GM21381 (cell line): ENCODE data around the gene PLIN1.
"Not testable (repeated sequence)": the region's sequence is repeated elsewhere in the genome, so short reads cannot be mapped to it uniquely, and the experiment has no call there.

ENCODE experiments used
- ATAC-seq: cut with Tn5 transposase; IDR thresholded peaks from one replicate; pipeline ENCODE4 v1.9.1; 2021; ENCODE audit warnings: mild to moderate bottlenecking, moderate library complexity; ENCODE audit not compliant: unreplicated experiment

The PLIN1 gene, protein sequence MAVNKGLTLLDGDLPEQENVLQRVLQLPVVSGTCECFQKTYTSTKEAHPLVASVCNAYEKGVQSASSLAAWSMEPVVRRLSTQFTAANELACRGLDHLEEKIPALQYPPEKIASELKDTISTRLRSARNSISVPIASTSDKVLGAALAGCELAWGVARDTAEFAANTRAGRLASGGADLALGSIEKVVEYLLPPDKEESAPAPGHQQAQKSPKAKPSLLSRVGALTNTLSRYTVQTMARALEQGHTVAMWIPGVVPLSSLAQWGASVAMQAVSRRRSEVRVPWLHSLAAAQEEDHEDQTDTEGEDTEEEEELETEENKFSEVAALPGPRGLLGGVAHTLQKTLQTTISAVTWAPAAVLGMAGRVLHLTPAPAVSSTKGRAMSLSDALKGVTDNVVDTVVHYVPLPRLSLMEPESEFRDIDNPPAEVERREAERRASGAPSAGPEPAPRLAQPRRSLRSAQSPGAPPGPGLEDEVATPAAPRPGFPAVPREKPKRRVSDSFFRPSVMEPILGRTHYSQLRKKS

DNA sequence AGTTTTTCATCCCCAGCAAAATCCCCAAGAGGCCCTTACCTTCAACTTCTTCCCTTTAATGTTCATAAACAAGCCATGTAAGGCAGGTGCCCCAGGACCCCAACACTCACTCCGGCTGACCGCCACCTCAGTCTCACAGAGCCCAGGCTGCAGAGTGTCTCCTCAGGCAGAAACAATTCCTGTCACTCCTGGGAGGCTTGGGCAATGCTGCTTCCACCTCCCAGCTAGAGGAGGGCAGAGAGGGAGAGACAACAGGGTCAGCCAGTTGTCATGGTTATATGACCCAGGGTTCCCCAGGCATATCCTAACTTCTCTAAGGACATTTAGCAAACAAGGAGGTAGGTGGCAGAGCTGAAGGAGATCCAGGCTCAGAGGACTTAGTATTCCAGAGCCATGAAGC lies at the start of gene PLIN1:
Gene PLIN1 (minus strand): TSS at position 156 of the 400 bp plus-strand sequence. CDS start 1,878 bp downstream, outside the sequence.
- ATAC-seq = no peak

DNA sequence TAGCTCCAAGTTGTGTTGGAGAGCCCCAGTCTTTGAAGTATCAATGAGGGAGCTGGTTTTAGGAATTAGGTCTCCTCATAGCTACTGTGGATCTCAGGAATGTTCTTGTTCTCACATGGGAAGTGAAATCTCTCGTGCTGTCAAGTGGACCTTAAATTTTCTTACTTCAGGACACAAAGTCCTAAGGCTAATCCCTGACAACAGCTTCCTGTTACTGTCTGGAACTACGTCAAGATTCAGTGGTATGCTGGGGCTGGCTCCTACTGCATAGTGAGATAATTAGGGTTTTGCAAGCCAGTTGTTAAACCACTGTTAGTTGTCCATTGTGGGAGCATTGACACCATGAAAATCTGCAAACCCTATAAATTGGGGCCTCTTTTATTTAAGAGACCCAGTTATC lies 49.1 kb upstream of the PLIN1 start:
- no peak for ATAC-seq

DNA sequence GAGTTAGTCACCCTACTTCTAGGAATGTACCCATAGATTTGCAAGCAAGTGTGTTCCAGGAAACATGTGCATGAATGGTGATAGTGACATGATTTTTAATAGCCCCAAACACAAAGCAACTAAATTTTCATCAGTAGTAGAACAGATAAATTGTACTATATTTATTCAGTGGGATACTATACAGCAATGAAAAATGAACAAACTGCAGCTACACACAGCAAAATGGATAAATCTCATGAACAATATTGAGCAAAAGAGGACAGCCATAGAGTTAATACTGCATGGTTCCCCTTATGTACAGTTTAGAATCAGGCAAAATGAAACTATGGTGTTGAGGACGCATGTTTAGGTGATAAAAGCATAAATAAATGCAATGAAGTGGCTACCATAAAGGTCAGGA lies 45.9 kb upstream of the PLIN1 start:
- ATAC-seq = no peak

DNA sequence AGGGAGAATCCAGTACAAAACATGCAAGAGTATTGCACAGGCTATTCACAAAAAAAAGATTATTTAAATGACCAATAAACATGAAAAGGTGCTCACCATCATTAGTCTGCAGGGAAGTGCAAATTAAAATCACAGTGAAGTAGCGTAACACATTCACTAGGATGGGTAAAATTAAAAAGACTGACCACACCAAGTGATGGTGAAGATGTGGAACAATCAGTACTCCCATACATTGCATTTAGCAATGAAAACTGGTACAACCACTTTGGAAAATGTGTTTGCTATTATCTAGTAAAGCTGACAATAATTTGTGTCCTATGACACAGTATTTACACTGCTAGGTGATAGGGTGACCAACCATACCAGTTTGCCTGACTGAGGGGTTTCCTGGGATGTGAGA lies 45.5 kb upstream of the PLIN1 start:
- no peak for ATAC-seq

DNA sequence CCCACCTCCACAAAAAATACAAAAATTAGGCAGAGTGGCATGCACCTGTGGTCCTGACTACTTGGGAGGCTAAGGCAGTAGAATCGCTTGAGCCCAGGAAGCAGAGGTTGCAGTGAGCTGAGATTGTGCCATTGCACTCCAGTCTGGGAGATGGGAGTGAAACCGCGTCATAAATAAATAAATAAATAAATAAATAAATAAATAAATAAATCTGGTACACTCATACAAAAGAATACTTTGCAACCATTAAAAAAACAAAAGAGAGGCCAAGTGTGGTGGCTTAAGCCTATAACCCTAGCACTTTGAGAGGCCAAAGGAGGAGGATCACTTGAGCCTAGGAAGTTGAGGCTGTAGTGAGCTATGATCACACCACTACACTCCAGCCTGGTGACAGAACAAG lies 43.9 kb upstream of the PLIN1 start:
- no peak for ATAC-seq

DNA sequence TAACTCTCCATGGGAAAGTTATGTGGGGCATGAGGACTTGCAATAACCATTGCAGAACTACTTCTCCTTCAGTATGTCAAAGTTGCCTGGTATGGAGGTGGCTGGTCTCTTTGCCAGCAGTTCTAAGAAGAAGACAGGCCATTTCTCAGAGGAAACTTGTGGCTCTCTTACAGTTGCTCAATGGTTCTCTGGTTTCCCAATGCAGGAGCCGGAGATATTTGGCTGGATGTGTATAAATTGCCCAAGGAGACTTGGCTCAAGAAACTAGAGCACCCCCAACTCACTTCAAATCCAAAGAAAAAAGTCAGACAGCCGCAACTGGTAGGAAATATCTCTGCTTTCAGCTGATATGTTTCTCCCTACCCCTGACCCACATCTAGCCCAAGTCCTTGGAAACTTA lies 35.6 kb upstream of the PLIN1 start:
- no peak for ATAC-seq

DNA sequence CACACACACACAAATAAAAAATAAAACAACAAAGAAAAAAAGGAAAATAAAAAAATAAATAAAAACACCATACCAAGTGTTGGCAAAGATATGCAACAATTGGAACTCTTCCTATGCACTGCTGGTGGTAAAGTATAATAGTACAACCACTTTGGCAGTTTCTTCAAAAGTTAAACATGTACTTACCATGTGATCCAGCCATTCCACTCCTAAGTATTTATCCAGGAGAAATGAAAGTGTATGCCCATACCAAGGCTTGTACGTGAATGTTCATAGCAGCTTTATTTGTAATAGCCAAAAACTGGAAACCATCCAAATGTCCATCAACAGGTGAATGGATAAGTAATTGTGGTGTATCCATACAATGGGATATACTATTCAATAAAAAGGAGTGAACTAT lies 28.4 kb upstream of the PLIN1 start:
- no peak for ATAC-seq

DNA sequence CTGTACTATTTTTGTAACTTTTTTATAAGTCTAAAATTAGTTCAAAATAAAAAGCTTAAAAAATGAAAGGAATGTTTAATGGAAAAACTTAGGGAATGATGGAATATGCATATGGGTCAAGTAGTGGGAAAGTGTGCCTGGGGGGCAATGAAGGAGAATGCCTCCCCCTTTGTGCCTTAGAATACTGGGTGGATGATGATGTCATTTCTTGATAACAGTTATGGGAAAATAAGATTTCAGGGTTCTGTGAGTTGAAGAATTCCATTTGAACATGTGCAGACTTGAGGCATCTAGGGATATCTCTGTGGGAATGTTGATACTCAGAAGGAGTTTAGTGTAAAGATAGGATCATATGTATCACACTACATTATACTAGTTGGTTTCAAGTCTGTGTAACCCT lies 25.2 kb upstream of the PLIN1 start:
- no peak for ATAC-seq

DNA sequence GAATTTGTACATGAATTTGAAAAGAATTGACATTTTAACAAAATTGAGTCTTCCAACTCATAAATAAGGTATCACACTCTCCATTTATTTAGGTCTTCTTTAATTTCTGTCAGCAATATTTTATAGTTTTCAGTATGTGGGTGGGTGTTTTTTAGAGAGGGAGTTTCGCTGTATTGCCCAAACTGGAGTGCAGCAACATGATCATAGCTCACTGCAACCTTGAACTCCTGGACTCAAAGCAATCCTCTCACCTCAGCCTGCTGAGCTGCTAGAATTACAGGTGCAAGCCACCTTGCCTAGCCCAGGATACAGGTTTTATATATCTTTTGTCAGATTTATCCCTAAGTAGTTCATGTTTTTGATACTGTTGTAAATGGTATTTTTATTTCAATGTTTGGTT lies 16.0 kb upstream of the PLIN1 start:
- no peak for ATAC-seq

DNA sequence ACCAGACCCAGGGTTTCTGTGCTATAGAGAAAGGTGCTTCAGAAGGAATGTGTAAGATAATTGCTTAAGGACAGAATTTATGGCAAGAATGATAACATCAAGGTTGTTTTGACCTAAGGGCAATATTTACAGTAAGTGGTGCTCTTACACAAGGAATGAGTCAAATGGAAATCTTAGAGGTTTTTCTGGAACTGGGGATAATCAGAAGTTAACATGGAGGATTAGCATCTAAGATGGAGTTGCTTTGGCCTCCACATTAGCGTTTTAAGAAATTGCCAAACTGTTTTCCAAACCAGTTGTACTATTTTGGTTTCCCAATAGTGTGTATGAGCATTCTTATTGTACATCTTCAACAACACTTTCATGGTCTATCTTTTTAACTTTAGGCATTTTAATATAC lies 14.5 kb upstream of the PLIN1 start:
- no peak for ATAC-seq

DNA sequence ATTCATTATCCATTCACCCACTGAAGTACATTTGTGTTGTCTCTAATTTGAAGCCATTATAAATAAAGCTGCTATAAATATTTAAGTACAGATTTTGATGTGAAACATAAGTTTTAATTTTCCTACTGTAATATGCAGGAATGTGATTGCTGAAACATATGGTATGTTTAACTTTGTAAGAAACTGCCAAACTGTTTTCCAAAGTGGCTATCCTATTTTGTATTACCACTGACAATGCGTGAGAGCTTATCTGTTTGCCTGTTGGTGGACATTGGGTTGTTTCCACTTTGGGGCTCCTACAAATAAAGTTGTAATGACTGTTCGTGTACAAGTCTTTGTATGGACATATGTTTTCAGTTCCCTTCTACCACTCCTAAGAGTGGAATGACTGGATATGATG lies 13.9 kb upstream of the PLIN1 start:
- no peak for ATAC-seq

DNA sequence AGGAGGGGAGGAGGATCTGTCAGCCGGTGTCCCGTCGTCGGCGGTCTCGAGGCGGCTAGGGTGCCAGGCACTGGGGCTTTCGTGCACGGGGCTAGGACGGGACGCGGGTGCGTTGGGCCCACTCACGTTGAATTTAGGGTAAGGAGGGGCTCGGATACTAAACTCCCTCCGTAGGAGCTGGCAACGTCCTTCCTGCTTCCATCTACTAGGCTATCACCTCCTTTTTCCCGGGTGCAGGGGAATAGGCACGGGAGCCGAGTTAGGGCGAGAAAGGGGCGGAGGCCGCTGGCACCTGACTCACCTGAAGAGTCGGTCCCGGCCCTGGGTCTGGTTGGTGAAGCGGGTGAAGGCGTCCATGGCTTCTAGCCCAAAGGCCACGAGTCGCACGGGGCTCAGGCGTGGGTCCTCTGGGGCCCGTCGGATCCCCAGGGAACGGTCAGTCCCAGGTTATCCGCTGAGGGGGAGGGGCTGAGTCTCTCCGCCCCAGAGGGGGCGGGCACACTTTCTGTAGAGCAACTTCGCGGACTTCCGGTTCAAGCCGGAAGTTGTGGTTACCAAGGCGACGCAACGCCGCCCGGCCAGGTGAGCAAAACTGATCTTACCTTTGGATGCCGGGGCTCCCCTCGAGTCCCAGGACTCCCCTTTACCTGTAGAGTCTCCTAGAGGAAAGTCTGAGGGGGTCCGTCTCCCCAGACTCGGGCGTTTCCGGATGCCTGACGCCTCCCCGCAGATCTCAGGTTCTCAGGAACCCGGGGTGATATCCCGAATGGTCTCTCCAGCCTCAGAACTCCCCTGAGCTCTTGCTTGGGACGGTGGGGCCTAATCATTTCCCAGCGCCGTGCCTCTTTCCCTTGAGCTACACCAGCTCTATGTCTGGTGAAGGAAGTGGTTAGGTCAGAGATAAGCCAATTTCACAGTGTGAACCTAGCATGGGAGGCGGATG lies 11.4 kb upstream of the PLIN1 start, which contains the start of the genes PEX11A and WDR93:
Gene PEX11A (minus strand): TSS at position 479 of the 943 bp plus-strand sequence. CDS start 122 bp downstream, at position 357.
Gene WDR93 (plus strand): TSS at position 536 of the 943 bp plus-strand sequence. CDS start 10,936 bp downstream, outside the sequence.
- peak; percentile 91 for ATAC-seq

DNA sequence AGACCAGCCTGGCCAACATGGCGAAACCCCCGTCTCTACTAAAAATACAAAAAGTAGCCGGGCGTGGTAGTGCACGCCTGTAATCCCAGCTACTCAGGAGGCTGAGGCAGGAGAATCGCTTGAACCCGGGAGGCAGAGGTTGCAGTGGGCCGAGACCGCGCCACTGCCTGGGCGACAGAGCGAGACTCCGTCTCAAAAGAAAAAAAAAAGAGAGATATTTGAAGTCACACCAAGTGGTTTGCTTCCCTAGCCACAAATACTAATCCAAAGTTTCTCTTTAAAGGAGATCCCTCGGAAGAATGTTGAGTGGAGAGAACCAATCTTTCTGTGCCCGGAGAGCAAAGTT lies 10.7 kb upstream of the PLIN1 start:
- ATAC-seq = not testable (repeated sequence)

DNA sequence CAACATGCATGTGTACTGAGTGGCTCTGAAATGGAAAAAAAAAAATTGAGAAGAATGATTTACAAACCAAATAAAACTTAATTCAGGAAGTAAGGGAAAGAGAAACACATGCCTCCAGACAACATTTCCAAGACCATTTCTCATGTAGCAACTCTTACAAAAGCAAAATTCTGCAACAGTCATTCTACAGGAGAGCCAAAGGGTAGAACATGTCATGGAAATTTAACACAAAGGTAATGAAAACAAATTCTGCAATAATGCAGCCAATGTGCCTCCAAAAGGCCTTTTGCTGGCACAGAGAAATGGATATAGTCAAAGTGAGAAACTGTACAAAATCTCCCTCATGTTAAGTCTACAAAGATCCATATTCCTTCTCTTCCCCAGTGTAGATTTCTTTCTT lies 7.4 kb upstream of the PLIN1 start:
- no peak for ATAC-seq

DNA sequence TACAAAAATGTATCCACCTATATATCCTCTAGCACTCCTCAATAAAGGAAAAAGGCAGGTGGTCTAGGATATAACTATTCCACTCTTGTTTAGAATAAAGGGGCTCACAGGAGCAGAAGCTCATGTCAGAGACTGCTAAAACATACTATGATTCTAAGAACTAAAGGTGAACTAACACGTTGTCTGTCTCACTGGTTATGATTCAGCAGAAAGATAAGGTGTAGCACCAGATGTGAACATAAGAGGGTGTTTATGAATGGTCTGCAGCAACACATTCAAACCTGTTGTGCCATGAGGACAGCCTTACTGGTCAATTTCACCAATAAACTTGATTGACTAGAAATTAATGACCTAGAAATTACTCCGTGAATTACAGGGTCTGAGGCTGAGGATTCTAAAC lies 6.8 kb upstream of the PLIN1 start:
- no peak for ATAC-seq

DNA sequence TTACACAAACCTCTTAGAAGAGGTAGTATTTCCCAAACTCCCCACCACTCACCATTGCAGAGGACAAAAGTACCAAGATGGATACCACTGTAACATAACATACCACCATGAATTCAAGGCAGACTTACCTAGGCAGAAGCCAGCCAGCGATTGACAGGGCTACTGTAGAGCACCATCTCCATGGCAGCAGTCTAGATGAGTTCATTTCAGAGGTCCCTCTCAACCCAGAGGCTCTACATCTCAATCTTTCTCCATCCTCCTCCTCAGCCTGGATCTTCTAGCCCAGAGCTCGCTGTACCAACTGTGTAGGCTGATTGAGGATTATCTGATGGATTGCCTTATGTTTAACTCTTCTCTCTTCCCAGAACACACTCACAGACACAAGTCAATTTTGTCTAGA lies 2.0 kb upstream of the PLIN1 start:
- ATAC-seq = no peak

DNA sequence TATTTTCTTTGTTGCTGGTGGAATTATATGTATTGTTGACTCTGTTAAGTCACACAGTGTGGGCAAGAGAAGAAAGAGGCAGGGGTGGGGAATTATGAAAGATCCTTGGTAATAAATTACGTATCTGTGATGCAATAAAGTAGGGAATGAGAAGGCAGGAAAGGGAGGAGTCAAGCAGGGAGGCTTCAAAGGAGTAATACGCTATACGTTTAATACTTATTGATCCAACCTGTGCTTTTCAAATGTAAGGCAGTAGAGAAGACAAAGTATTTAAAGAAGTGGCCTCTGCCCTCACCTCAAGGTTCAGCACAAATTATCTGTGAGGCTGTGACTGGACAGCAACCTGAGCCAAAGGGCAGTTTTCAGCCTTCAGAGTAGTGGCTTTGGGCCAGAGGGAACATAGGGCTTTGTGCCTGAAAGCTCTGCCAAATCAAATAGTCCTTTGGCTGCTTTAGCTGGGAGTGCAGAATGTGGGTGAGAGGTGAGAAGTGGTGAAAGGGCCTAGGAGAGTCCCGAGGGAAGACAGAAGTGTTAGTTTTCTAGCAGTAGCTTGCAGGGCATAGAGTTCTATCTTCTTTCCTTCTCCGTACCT lies 1.2 kb upstream of the PLIN1 start:
- no peak for ATAC-seq

DNA sequence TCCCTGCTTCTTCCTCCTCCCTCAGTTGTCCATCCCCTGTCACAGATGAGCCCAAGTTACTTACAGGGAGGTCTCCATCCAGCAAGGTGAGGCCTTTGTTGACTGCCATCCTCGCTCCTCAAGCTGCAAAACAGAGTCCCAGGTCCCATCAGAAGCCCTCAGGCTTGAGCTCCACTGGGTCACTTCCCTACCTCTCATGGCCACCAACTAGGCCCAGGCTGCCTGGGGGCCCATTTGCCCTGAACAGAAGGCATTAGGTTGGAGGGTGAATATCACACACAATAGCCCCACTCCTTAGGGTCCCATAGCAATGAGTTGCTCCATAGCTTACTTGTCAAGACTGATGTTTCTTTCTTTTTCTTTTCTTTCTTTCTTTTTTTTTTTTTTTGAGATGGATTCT lies 1.8 kb downstream of the PLIN1 start:
- no peak for ATAC-seq

DNA sequence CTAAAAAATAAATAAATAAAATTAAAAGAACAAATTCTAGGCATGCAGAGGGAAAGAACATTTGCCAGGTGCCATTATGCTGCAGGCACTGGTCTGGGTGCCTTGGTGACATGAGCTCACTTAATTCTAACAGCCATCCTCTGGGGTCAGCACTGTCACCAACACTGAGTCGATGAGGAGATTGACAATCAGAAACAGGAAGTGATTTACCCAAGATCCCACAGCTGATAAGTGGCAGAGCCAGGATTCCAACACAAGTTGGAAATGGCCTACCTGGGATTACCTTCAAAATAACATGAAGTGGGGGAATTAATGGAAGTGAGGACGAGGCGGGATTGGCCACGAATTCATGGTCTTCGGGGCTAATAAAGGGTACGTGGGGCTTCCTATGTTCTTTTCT lies 3.6 kb downstream of the PLIN1 start:
- no peak for ATAC-seq

DNA sequence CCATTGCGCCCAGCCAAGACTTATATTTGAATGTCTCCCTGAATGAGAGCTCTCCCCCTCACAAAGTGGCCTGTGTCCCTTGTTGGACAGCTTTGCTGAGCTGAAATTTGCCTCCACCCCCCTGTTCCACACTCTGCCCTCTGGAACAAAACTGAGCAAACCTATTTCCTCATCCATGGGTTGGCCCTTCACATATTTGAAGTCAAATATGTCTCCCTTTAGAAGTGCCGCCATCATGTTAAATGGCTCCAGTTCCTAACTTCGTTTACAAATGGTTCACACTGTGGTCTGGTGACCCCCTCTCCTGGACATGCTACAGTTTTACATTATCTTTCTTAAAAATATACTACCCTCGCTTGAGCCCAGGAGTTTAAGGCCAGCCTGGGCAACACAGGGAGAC lies 4.6 kb downstream of the PLIN1 start:
- ATAC-seq = no peak

DNA sequence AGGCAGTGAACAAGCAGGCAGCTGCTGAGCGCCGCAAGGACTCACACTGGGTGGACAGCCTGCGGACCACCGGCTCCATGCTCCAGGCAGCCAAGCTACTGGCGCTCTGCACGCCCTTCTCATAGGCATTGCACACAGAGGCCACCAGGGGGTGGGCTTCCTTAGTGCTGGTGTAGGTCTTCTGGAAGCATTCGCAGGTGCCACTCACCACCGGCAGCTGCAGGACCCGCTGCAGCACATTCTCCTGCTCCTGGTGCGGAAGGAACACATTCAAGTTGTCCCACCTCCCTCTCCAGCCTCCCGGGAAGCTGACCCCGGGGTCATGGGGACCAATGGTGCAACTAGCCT lies 6.0 kb downstream of the PLIN1 start:
- ATAC-seq = no peak
